ENCODE data around the gene GCC1.

- TF ChIP-seq CTCF (IDR thresholded peaks at IDR 0.05) (no peak), POLR2A (IDR thresholded peaks at IDR 0.05) (no peak)
These were observed 5.8 kb upstream of the GCC1 start for GRCh38 chr7:127591189-127591588.
